LHCN-M2 (cell line): Measurements from ENCODE around the gene GPR152. TPM values are rescaled to one million over a fixed set of nuclear protein-coding genes. Genes with fewer than 3 reads are reported as not detected.
"Not testable (repeated sequence)": the region's sequence is repeated elsewhere in the genome, so short reads cannot be mapped to it uniquely, and the experiment has no call there.

Experiments used
- DNase-seq: peaks from one replicate; pipeline ENCODE4 v3.0.0-alpha.2; 2012; ENCODE audit warnings: low read depth
- total RNA-seq: library from RNA; depleted of rRNA; stranded (reverse); fragments of >200 nt; gene quantifications from 2 replicates; pipeline ENCODE4 v1.2.3, GENCODE V29; 2014

Gene GPR152
- total RNA-seq, 1 experiment from 2014 or later: not detected

GRCh38 chr11:67466367-67466766, 13.8 kb upstream of the GPR152 start:
- DNase-seq: no peak

GRCh38 chr11:67465530-67465929, 13.0 kb upstream of the GPR152 start:
- DNase-seq: not testable (repeated sequence)

- DNase-seq: no peak
Measured at GRCh38 chr11:67465189-67465510, 12.6 kb upstream of the GPR152 start.

- DNase-seq: peak; percentile 64
Measured at GRCh38 chr11:67464411-67465188, 12.1 kb upstream of the GPR152 start.

GRCh38 chr11:67463680-67464410, 11.3 kb upstream of the GPR152 start:
- DNase-seq: peak; percentile 63

GRCh38 chr11:67463186-67463585, 10.7 kb upstream of the GPR152 start:
- no peak for DNase-seq

GRCh38 chr11:67458266-67458665, 5.7 kb upstream of the GPR152 start:
- no peak for DNase-seq

GRCh38 chr11:67457453-67457852, 4.9 kb upstream of the GPR152 start:
- no peak for DNase-seq

GRCh38 chr11:67456068-67456705, 3.7 kb upstream of the GPR152 start:
- DNase-seq: no peak

- no peak for DNase-seq
Measured at GRCh38 chr11:67455054-67455453, 2.5 kb upstream of the GPR152 start, which contains the start of gene CABP4. Gene CABP4, plus strand, starts transcription at chr11:67455354. Its CDS starts 70 bp downstream, at chr11:67455424.

- DNase-seq: no peak
Measured at GRCh38 chr11:67453816-67454732, 1.5 kb upstream of the GPR152 start.

- DNase-seq: no peak
Measured at GRCh38 chr11:67451658-67451976, 912 bp downstream of the GPR152 start.

- no peak for DNase-seq
Measured at GRCh38 chr11:67450796-67451657, 1.5 kb downstream of the GPR152 start.

- DNase-seq: no peak
Measured at GRCh38 chr11:67449116-67449844, 3.2 kb downstream of the GPR152 start.

- no peak for DNase-seq
Measured at GRCh38 chr11:67448220-67448609, 4.3 kb downstream of the GPR152 start.

GRCh38 chr11:67445515-67445914, 7.0 kb downstream of the GPR152 start:
- no peak for DNase-seq

- DNase-seq: no peak
Measured at GRCh38 chr11:67442504-67443404, 9.8 kb downstream of the GPR152 start.

GRCh38 chr11:67441731-67442351, 10.7 kb downstream of the GPR152 start:
- DNase-seq: no peak
